GM21528 (cell line): ENCODE data around the gene ARSG.
"Not testable (repeated sequence)": the region's sequence is repeated elsewhere in the genome, so short reads cannot be mapped to it uniquely, and the experiment has no call there.

Experiments used
- ATAC-seq: cut with Tn5 transposase; IDR thresholded peaks from one replicate; pipeline ENCODE4 v1.9.1; 2021; ENCODE audit warnings: mild to moderate bottlenecking, moderate library complexity; ENCODE audit not compliant: unreplicated experiment, low FRiP score

ARSG gene

GRCh38 chr17:68276339-68276738 lies 15.0 kb upstream of the ARSG start:
- not testable (repeated sequence) for ATAC-seq

- ATAC-seq: no peak
These were observed 13.5 kb upstream of the ARSG start for GRCh38 chr17:68277807-68278206.

- not testable (repeated sequence) for ATAC-seq
These were observed 9.3 kb upstream of the ARSG start for GRCh38 chr17:68281965-68282364.

GRCh38 chr17:68288375-68288774 lies 2.9 kb upstream of the ARSG start:
- ATAC-seq: no peak

GRCh38 chr17:68288804-68289203 lies 2.5 kb upstream of the ARSG start:
- ATAC-seq: no peak

- no peak for ATAC-seq
These were observed 1.8 kb upstream of the ARSG start for GRCh38 chr17:68289473-68289872.

- ATAC-seq: no peak
These were observed 1.4 kb upstream of the ARSG start for GRCh38 chr17:68289936-68290267.

GRCh38 chr17:68290268-68290954 lies 884 bp upstream of the ARSG start:
- no peak for ATAC-seq

GRCh38 chr17:68291836-68292688 lies 767 bp downstream of the ARSG start:
- ATAC-seq: peak; percentile 67

- no peak for ATAC-seq
These were observed 1.4 kb downstream of the ARSG start for GRCh38 chr17:68292689-68293040.

- no peak for ATAC-seq
These were observed 2.3 kb downstream of the ARSG start for GRCh38 chr17:68293490-68294195.

- no peak for ATAC-seq
These were observed 2.9 kb downstream of the ARSG start for GRCh38 chr17:68294196-68294555.

GRCh38 chr17:68294617-68295016 lies 3.3 kb downstream of the ARSG start:
- no peak for ATAC-seq

GRCh38 chr17:68295086-68295485 lies 3.8 kb downstream of the ARSG start:
- no peak for ATAC-seq

GRCh38 chr17:68296217-68297191 lies 5.2 kb downstream of the ARSG start:
- no peak for ATAC-seq

- no peak for ATAC-seq
These were observed 5.9 kb downstream of the ARSG start for GRCh38 chr17:68297195-68297594.

- no peak for ATAC-seq
These were observed 7.3 kb downstream of the ARSG start for GRCh38 chr17:68298601-68299000.

- no peak for ATAC-seq
These were observed 8.5 kb downstream of the ARSG start for GRCh38 chr17:68299817-68300216.

- no peak for ATAC-seq
These were observed 10.2 kb downstream of the ARSG start for GRCh38 chr17:68301438-68301959.

GRCh38 chr17:68302066-68302564 lies 10.8 kb downstream of the ARSG start:
- no peak for ATAC-seq
